Muscle of back (tissue), 11 donors: ENCODE measurements around the gene SSUH2. TPM values are rescaled to one million over a fixed set of nuclear protein-coding genes. Genes with fewer than 3 reads are reported as not detected.
"Not testable (repeated sequence)": the region's sequence is repeated elsewhere in the genome, so short reads cannot be mapped to it uniquely, and the experiment has no call there.

Source experiments
- DNase-seq, 3 donors: peaks; one replicate each; pipeline versions ENCODE4 v3.0.0 to v3.0.0-alpha.2; 2013
- polyA plus RNA-seq, 10 donors: library from polyadenylated mRNA; unstranded; fragments of 120-200 nt; gene quantifications; one replicate each; pipeline ENCODE4 v1.2.1, GENCODE V29; 2013; ENCODE audit not compliant: insufficient read length in 10 of 10

SSUH2 gene
- polyA plus RNA-seq, 10 donors = 0.98 to 3.6 (median 2.0) TPM

GRCh38 chr3:8584661-8585060 is 59.9 kb downstream of the SSUH2 start:
- DNase-seq = no peak

- DNase-seq = no peak
Observed at GRCh38 chr3:8581806-8582445, 62.7 kb downstream of the SSUH2 start.

- DNase-seq = no peak
Observed at GRCh38 chr3:8581373-8581772, 63.2 kb downstream of the SSUH2 start.

- DNase-seq = not testable (repeated sequence)
Observed at GRCh38 chr3:8580434-8580833, 64.2 kb downstream of the SSUH2 start.

- DNase-seq = no peak
Observed at GRCh38 chr3:8579943-8580342, 64.7 kb downstream of the SSUH2 start.

- DNase-seq = no peak
Observed at GRCh38 chr3:8579096-8579495, 65.5 kb downstream of the SSUH2 start.

GRCh38 chr3:8578282-8578681 is 66.3 kb downstream of the SSUH2 start:
- DNase-seq = no peak

GRCh38 chr3:8576841-8577571 is 67.6 kb downstream of the SSUH2 start:
- no peak for DNase-seq

- no peak for DNase-seq
Observed at GRCh38 chr3:8576436-8576835, 68.2 kb downstream of the SSUH2 start.

GRCh38 chr3:8575364-8576104 is 69.1 kb downstream of the SSUH2 start:
- no peak for DNase-seq

GRCh38 chr3:8574670-8575322 is 69.8 kb downstream of the SSUH2 start:
- DNase-seq = peak in 1 of 3 donors; percentile 34

- no peak for DNase-seq
Observed at GRCh38 chr3:8574040-8574669, 70.4 kb downstream of the SSUH2 start.

- no peak for DNase-seq
Observed at GRCh38 chr3:8573342-8573926, 71.2 kb downstream of the SSUH2 start.

GRCh38 chr3:8571256-8571655 is 73.3 kb downstream of the SSUH2 start:
- DNase-seq = no peak

Other genes starting within 250 kb of the SSUH2 start
- gene LMCD1, start 143.0 kb downstream of the SSUH2 start, polyA plus RNA-seq = 100 to 1,000 TPM; 106 to 341 (median 192) TPM
- 100 to 1,000 TPM; 150 to 329 (median 277) TPM for gene CAV3, start 89.0 kb upstream of the SSUH2 start, polyA plus RNA-seq
- gene OXTR, start 124.8 kb upstream of the SSUH2 start, polyA plus RNA-seq = 10 to 100 TPM in 1 of 10 donors, 1 to 10 TPM in 9; 3.8 to 11.3 (median 8.2) TPM